ENCODE results near the gene TUBB4B.

TUBB4B gene

GRCh38 chr9:137226338-137227053 lies 14.6 kb upstream of the TUBB4B start:
- no peak for DNase-seq

- peak; percentile 67 to 68 for DNase-seq
Observed at GRCh38 chr9:137227054-137227852, 13.8 kb upstream of the TUBB4B start, which contains the start of gene RNF224. TSS of gene RNF224 (plus strand) at chr9:137227502. CDS start at chr9:137228336, 834 bp downstream.

DNA sequence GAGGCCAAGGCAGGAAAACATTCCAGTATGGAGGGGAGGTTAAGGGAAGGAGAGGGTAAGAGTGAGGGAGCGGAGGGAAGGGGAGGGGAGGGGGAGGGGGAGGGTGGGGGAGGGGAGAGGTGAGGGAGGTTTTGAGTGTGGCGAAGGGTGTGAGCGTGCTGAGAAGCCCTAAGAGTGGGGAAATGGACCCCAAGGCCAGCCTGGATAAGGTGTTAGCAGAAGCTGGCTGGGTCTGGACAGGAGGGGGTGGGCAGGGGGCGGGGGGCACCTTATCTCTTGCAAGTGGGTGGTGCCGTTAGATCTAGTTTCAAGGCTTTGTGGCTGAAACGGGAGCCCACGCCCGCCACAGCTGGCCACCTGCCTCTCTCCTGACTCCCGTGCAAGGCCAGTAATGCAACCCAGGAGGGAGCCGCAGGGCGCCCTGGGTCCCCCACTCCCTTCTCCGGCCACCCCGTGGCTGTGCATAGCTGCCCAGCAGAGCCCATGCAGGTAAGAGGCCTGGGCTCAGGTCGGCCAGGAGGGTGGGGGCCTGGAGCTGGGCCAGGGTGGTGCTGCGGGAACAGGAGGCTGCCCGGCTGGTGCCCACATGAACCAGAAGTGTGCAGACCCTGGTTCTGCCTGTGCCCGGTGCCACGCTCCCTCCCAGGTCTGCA lies 13.1 kb upstream of the TUBB4B start:
- DNase-seq = no peak

- DNase-seq = no peak
Observed at GRCh38 chr9:137228506-137228967, 12.6 kb upstream of the TUBB4B start.

GRCh38 chr9:137228968-137229896 lies 11.9 kb upstream of the TUBB4B start:
- DNase-seq = no peak

GRCh38 chr9:137229903-137230704 lies 11.0 kb upstream of the TUBB4B start:
- DNase-seq = no peak

DNA sequence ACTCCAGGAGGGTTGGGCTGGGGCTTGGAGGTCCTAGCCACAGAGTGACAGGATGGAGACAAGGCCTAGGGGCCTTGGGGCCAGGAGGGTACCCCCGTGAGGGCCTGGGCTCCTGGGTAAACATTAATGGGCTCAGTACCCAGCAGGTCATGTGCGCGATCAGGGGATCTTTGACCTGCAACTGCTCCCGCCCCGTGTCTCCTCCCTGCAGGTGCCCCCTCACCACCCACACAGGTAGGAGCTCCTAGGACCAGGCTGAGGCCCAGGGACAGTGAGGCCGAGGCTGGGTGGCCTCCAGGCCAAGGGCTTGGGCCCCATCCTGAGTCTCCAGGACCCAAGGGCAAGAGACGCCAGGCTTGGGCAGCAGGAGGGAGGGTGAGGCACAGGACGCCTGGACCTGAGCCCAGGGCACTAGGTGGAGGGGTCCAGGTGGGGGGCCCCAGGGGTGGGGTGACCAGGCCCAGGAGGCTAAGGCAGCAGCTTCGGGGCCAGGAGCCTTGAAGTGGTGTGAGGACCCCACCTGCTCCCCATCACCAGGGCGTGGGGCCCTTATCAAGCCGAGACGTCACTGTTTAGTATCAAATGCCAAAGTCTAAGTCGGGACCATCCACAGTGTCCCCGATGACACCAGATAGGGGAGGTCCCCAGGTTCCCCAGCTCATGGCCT lies 10.2 kb upstream of the TUBB4B start, which contains the start of gene SLC34A3:
Gene SLC34A3 (plus strand): TSS at position 197 of the 667 bp plus-strand sequence. CDS start 802 bp downstream, outside the sequence.
- DNase-seq = no peak

DNA sequence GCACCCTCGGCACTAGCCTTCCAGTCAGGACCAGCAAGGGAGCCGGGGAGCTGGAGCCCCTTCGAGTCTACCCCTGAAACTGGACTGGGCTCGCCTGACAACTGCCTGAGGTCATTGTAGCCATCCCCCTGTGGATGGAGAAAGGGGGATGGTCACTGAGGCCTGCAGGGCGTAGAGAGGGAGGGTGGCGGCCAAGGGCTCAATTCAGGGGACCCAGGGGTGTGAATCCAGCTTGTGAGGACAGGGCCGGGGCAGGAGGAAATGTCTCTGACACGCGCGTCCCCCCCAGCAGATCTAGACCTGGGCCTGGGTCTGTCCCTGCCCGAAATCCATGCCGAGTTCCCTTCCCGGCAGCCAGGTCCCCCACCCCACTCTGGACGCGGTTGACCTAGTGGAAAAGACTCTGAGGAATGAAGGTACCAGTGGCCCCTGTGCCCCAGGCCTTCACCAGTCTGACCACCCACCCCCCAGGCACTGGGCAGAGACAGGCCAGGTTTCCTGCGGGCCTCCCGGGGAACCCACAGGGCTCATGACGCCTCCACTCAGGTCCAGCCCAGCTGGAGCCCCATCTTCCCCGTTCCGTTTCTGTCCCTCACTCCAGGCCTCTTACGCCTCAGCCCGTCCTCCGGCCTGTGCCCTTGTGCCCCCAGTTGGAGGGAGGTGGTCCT lies 9.6 kb upstream of the TUBB4B start:
- no peak for DNase-seq

DNA sequence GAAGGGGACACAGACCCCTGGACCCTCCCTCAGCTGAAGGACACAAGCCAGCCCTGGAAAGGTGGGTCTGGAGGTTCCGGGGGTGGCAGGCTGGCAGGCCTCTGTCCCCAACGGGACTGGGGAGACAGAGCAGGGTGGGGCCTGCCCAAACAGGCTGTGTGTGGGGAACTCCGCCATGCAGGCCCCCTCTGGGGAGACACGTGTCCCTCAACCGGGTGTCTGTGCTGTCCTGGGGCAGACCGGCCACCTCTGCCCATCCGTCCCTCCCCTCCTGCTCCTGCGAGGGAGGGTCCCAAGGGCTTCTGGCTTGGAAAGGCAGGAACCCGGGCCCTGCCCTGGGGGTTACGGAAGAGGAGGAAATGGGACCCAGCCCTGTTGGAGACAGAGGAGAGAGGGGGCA lies 9.0 kb upstream of the TUBB4B start:
- no peak for DNase-seq

DNA sequence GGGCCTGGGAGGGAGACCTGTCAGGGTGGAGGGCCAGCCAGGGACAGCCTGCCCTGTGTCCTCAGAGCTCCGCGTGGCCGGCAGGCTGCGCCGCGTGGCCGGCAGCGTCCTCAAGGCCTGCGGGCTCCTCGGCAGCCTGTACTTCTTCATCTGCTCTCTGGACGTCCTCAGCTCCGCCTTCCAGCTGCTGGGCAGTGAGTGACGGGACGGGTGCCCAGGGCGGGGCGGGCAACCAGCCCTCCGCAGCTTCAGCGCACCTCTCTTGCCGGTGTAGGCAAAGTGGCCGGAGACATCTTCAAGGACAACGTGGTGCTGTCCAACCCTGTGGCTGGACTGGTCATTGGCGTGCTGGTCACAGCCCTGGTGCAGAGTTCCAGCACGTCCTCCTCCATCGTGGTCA lies 8.6 kb upstream of the TUBB4B start:
- no peak for DNase-seq

GRCh38 chr9:137233143-137233980 lies 7.7 kb upstream of the TUBB4B start:
- no peak for DNase-seq

GRCh38 chr9:137234055-137234697 lies 6.9 kb upstream of the TUBB4B start:
- DNase-seq = no peak

DNA sequence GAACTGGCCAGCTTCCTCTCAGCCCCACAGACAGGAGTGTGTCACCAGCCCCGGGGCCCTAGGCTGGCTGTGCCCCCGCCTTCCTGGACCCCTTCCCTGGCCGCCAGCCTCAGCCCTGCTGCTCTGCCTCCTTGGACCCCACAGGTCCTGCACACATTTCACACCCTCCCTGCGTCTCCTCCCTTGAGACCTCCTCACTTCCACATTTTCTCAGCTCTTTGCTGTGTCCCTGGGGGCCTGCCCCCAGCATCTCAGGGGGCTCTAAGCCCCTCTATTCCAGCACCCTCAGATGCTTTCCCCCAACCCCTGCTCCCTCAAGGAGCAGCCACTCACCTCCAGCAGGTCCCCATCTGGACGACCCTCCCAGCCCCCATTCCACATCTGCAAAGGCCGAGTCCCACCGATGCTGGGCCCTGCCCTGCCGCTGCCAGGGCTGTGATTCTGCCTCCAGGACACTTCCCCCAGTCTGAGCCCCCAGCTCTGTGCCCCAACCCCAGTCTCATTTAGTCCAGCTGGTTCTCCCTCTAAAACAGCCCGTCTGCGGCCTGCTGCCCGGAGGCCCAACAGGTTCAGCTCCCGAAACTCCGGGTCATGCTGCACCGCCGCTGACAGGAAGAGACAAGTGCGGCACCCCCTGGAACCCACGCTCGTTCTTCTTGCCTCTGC lies 6.2 kb upstream of the TUBB4B start:
- DNase-seq = no peak

DNA sequence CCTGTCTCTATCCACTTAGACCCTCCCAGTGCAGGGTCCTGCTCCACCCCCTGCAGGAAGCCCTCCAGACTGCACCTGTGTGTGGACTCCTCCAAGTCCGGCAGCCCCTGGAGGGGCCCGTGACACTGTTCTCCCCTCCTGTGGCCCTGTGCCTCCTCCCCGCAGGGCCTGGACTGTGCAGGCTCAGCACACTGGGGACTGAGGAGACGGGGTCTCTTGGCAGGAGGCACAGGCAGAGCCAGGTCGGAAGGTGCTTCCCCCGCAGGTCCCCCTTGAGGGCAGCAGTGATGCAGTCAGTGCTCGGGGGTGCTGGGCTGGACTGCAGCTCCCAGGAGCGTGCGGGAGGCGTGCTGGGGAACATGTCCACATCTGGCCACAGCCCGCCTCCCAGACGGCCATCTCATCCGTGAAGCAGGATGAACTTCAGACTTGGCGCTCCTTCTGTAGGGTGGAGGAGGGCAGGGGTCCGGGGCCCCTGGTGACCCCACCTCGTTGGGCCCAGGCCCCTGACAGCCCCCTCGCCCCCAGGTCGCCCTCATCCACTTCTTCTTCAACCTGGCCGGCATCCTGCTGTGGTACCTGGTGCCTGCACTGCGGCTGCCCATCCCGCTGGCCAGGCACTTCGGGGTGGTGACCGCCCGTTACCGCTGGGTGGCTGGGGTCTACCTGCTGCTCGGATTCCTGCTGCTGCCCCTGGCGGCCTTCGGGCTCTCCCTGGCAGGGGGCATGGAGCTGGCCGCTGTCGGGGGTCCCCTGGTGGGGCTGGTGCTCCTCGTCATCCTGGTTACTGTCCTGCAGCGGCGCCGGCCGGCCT lies 5.5 kb upstream of the TUBB4B start:
- DNase-seq = no peak

DNA sequence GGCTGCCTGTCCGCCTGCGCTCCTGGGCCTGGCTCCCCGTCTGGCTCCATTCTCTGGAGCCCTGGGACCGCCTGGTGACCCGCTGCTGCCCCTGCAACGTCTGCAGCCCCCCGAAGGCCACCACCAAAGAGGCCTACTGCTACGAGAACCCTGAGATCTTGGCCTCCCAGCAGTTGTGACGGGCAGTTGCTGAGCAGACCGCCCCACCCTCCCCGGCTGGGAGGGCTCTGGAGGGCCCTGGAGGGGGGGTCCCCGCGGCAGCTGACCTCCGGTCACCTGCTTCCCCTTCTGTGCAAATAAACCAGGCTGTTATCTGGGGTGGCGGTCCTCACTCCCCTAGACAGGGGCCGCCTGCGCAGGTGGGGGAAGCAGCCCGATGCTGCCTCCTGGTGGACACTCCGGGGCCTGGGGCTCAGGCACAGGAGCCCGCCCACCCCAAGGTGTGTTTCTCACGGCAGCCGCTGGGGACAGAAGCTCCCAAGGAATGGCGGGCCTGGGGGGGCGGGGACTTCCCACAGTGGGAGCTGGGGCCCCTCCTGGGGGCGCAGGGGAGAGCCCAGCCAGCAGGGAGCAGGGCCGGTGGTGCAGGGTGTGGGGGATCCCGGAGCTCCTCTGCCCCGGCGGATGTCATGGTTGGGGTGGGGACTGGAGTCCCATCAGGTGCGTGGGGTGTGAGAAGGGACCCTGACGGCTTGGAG lies 4.7 kb upstream of the TUBB4B start:
- peak; percentile 69 to 77 for DNase-seq

DNA sequence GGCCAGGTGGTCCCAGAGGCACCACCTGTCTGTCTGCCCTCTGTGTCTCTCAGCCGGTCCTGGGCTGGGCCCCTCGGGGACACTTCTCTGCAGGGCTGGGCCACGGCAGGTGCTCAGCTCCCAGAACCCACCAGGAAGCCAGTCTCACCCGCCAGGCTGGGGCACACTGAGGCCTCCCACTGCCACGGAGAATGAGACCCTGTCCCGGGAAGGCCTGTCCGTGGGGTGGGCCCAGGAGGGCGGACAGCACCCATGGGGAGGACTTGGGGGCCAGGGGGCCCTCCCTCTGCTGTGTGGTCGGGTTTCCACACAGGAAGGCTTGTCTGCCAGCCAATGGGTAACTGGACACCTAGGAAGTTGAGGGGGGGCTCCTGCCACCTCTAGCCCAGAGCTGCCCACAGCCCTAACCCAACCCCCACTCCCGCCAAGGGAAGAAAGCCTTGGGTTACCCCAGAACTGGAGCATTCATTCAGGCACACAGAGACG lies 4.1 kb upstream of the TUBB4B start:
- no peak for DNase-seq
